Motor neuron (in vitro differentiated cells): ENCODE results near the gene ATP4B. TPM values are rescaled to one million over a fixed set of nuclear protein-coding genes. Genes with fewer than 3 reads are reported as not detected.

ENCODE experiments used
- ATAC-seq, 8 experiments: fragments of 200-7000 bp; cut with Tn5 transposase; replicated peaks in 6 of 8; 2 replicates each; pipeline ENCODE4 v1.8.0; 2021; ENCODE audit warnings: mild to moderate bottlenecking in 8 of 8, moderate library complexity in 8 of 8
- H3K27ac ChIP-seq, 2 donors: fragments of 250-450 bp; sonication (Bioruptor Pico); 2 replicates each; pipeline ENCODE4 v1.9.0; 2021; ENCODE audit warnings: antibody characterized with exemption in 2 of 2, mild to moderate bottlenecking in 2 of 2, moderate library complexity in 1 of 2
- H3K4me1 ChIP-seq, 2 donors: fragments of 250-450 bp; sonication (Bioruptor Pico); replicated peaks in 1 of 2; 2 replicates each; pipeline ENCODE4 v1.6.1; 2021; ENCODE audit warnings: antibody characterized with exemption in 2 of 2, mild to moderate bottlenecking in 2 of 2, moderate library complexity in 1 of 2
- H3K4me3 ChIP-seq, 5 donors: fragments of 250-450 bp; sonication (Bioruptor Pico); 2 replicates each; pipeline ENCODE4 v1.9.0; 2021; ENCODE audit warnings: antibody characterized with exemption in 5 of 5, mild to moderate bottlenecking in 5 of 5, moderate library complexity in 4 of 5
- WGBS, 10 experiments: fragments of 450-650 bp; shearing (Covaris generic); methylation state at CpG; one replicate each; pipeline ENCODE4 v1.0.0; 2022; 5-methylcytosine and 5-hydroxymethylcytosine counted together
- in situ Hi-C, 9 experiments: fragments of 400-800 bp; cut with MboI; loops; one replicate each; pipeline ENCODE4 v1.15.0; 2021; ENCODE audit warnings: low sequenced_read_pairs in 9 of 9, low pct_unique_long_range_greater_than_20kb in 2 of 9; ENCODE audit not compliant: unreplicated experiment in 9 of 9
- total RNA-seq, 8 experiments: library from RNA; unstranded; fragments of 300-600 nt; gene quantifications; 2 replicates each; pipeline versions ENCODE4 v1.2.3 to v1.2.4, GENCODE V29; 2022

ATP4B gene
- total RNA-seq, 8 experiments from 2014 or later = 0.14 to 0.49 (median 0.21) TPM; not detected in 3

DNA sequence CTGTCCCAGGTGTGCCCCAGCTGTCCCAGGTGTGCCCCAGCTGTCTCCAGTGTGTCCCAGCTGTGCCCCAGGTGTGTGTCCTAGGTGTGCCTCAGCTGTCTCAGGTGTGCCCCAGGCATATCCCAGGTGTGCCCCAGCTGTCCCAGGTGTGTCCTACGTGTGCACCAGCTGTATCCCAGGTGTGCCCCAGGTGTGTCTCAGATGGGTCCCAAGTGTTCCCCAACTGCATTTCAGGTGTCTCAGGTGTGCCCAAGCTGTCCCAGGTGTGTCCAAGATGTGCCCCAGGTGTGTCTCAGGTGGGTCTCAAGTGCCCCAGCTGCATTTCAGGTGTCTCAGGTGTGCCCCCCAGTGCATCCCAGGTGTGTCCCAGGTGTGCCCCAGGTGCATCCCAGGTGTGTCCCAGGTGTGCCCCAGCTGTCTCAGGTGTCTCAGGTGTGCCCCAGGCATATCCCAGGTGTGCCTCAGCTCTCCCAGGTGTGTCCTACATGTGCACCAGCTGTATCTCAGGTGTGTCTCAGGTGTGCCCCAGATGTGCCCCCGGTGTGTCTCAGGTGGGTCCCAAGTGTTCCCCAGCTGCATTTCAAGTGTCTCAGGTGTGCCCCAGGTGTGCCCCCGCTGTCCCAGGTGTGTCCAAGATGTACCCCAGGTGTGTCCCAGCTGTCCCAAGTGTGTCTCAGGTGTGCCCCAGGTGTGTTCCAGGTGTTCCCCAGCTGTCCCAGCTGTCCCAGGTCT lies 7.8 kb upstream of the ATP4B start:
- no peak for ATAC-seq
- no peak overlapping the region for H3K4me3 ChIP-seq
- H3K4me1 ChIP-seq = peaks cover 0 to 9% of the 10 kb centered on the region in 2 donors
- H3K27ac ChIP-seq = no peak overlapping the region
- WGBS, 10 experiments = 100% methylated on average over 1 of the region's 3 CpGs; no CpG with 5 or more reads in 9 of the 10 experiments
- in situ Hi-C loops = no loop called here

DNA sequence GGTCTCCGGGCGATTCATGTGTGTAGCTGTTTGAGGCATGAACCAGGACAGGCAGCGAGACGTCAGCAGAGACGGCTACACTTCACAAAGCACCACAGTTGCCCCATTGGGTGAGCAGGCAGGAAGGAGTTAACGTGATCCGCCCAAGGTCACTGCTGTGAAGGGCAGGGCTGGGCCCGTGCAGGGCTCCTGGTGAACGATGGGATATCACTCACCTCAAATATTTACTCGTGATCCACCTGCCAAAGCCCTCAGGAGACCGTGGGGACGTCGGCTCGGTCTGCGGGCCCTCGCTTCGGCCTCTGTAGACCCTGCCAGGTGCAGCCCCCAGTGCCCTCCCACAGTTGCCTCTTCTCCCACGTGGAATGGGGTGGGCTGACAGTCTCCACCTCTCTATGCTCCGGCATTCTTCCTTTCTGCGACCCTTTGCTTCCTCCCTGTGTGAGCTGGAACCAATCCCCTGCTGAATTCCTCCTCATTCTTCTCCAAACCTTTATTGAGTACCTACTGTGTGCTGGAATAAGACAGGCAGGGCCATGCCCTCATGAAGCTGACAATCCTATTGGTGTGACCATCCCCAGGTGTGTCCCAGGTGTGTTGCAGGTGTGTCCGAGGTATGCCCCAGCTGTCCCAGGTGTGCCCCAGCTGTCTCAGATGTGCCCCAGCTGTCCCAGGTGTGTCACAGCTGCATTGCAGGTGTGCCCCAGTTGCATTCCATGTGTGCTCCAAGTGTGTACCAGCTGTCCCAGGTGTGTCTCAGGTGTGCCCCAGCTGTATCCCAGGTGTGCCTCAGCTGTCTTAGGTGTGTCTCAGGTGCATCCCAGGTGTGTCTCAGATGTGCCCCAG lies 7.0 kb upstream of the ATP4B start:
- H3K4me3 ChIP-seq = no peak overlapping the region
- peak in 3 of 8 experiments; percentile 8 to 32 (median 12) for ATAC-seq
- in situ Hi-C loops = no loop called here
- 0 to 90% (median 71%) methylated on average over 1 to 10 of the region's 21 CpGs; no CpG with 5 or more reads in 4 of the 10 experiments for WGBS, 10 experiments
- peaks cover 0 to 9% of the 10 kb centered on the region in 2 donors for H3K4me1 ChIP-seq
- no peak overlapping the region for H3K27ac ChIP-seq

DNA sequence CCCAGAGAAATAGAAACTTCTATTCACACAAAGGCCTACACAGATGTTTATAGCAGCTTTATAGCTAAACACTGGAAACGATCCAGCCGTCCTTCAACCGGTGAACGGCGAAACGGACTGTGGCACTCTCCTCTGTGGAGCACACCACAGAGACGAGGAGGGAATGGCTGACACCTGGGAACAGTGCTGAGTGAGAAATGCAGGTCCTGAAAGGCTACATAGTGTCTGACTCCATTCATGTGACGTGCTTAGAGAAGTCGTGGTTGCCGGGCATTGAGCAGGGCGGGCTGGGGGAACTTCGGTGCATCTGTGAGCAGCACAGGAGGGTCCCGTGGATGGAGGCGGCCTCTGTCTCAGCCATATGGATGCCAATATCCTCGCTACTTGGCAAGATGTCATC lies 5.9 kb upstream of the ATP4B start:
- H3K27ac ChIP-seq = no peak overlapping the region
- peak in 1 of 8 experiments; percentile 46 for ATAC-seq
- H3K4me1 ChIP-seq = peaks cover 0 to under 1% of the 10 kb centered on the region in 2 donors
- in situ Hi-C loops = no loop called here
- WGBS, 10 experiments = 16 to 87% (median 53%) methylated on average over 3 to 13 of the region's 15 CpGs; no CpG with 5 or more reads in 4 of the 10 experiments
- H3K4me3 ChIP-seq = no peak overlapping the region

DNA sequence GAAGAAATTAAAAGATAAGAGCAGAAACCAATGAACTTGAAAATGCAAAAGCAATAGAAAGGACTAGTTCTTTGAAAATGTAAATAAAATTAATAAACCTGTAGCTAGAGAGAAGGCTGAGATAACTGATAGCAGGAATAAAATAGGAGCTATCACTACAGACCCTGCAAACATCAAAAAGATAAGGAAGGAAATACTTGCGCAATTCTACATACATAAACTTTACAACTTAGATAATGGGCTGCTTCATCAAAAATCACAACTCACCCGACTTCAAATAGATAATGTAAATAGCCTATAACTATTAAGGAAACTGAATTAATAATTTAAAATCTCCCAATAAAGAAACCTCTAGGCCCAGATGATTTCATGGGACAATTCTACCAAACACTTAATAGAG lies 3.5 kb upstream of the ATP4B start:
- Histone ChIP-seq H3K4me3 (no peak overlapping the region), H3K27ac (no peak overlapping the region), H3K4me1 (no peaks in the 10 kb centered on the region)
- no peak for ATAC-seq
- in situ Hi-C loops = no loop called here
- WGBS, 10 experiments = 38 to 83% (median 72%) methylated on average over 1 to 2 of the region's 2 CpGs

GRCh38 chr13:113660066-113660465 lies 2.1 kb upstream of the ATP4B start:
- no peak for ATAC-seq
- no peak overlapping the region for H3K4me3 ChIP-seq
- no peaks in the 10 kb centered on the region for H3K4me1 ChIP-seq
- in situ Hi-C loops = no loop called here
- WGBS, 10 experiments = 57 to 100% (median 67%) methylated on average over 1 to 2 of the region's 3 CpGs; no CpG with 5 or more reads in 6 of the 10 experiments
- H3K27ac ChIP-seq = no peak overlapping the region

DNA sequence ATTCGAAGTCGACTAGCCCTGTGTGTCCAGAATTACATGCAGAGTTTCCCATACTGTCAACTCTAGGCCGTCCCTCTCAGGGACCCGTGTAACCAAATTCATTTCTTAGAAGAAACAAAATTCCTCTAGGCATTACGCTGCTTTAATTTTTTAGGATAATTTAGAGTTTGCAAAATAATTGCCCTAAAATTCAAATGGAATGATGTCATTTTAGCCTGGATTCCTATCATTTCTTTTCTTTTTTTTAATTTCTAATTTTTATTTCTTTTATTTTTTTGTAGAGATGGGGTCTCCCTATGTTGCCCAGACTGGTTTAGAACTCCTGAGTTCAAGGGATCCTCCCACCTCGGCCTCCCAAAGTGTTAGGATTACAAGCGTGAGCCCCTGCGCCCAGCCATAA lies 1.3 kb upstream of the ATP4B start:
- 43 to 95% (median 83%) methylated on average over 4 to 8 of the region's 8 CpGs; no CpG with 5 or more reads in 1 of the 10 experiments for WGBS, 10 experiments
- H3K27ac ChIP-seq = no peak overlapping the region
- no peak overlapping the region for H3K4me3 ChIP-seq
- H3K4me1 ChIP-seq = no peaks in the 10 kb centered on the region
- in situ Hi-C loops = no loop called here
- ATAC-seq = no peak

- H3K4me3 ChIP-seq = no peak overlapping the region
- no peak for ATAC-seq
- H3K4me1 ChIP-seq = peaks cover 0 to 2% of the 10 kb centered on the region in 2 donors
- in situ Hi-C loops = no loop called here
- 20 to 87% (median 55%) methylated on average over 1 to 3 of the region's 14 CpGs; no CpG with 5 or more reads in 6 of the 10 experiments for WGBS, 10 experiments
- no peak overlapping the region for H3K27ac ChIP-seq
Observed at GRCh38 chr13:113658836-113659235, 838 bp upstream of the ATP4B start.

DNA sequence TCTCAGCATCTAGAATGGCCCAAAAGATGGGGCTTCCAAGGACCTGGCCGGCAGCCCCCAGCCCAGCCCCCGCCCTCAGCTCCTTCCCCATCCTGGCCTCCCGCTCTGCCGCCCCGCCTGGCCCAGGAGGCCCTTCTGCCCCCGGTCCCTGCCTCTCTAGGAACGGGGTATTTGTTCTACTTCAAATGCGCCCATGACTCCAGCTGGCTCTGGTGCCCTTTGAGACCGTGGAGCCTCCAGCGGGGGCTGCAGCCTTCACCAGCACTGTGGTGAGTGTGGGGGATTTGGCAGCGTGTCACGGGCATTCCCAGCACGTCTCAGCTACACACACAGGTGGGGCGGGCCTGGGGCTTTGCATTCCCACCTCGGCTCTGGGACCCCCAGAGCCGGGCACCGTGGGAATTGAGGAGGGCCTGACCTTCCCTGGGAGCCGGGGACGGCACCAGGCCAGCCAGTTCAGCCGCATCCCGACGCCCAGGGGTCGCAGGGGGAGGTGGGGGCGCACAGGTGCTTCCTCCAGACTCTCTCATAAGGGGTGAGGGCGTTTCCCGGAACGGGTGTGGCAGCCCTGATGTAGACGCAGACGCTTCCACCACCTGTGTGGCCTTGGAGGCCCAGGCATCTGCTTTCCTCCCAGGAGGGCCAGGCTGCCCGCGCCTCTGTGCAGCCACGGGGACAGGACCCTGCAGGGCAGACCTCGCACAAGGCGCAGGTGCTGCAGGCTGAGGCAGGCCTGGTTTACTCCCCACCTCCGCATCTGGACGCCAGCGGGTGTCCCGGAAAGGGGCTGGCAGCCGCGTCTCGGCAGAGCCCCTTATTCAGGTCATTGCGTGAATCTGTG lies 947 bp downstream of the ATP4B start:
- no peak overlapping the region for H3K4me3 ChIP-seq
- in situ Hi-C loops = no loop called here
- 55 to 96% (median 86%) methylated on average over 2 to 5 of the region's 42 CpGs; no CpG with 5 or more reads in 7 of the 10 experiments for WGBS, 10 experiments
- H3K27ac ChIP-seq = no peak overlapping the region
- peaks cover 0 to 11% of the 10 kb centered on the region in 2 donors for H3K4me1 ChIP-seq
- peak in 1 of 8 experiments; percentile 11 for ATAC-seq

- Histone ChIP-seq H3K4me1 (peaks cover 0 to 11% of the 10 kb centered on the region in 2 donors), H3K27ac (no peak overlapping the region), H3K4me3 (no peak overlapping the region)
- ATAC-seq = peak in 2 of 8 experiments; percentile 4 to 9
- 73 to 90% (median 82%) methylated on average over 2 to 3 of the region's 25 CpGs; no CpG with 5 or more reads in 7 of the 10 experiments for WGBS, 10 experiments
- in situ Hi-C loops = no loop called here
Observed at GRCh38 chr13:113656003-113656588, 1.9 kb downstream of the ATP4B start.

- WGBS, 10 experiments = 0 to 100% (median 73%) methylated on average over 1 to 10 of the region's 15 CpGs; no CpG with 5 or more reads in 3 of the 10 experiments
- ATAC-seq = peak in 3 of 8 experiments; percentile 16 to 31 (median 19)
- Histone ChIP-seq H3K4me1 (peaks cover 0 to 11% of the 10 kb centered on the region in 2 donors), H3K4me3 (no peak overlapping the region), H3K27ac (no peak overlapping the region)
- in situ Hi-C loops = no loop called here
Observed at GRCh38 chr13:113655346-113656002, 2.5 kb downstream of the ATP4B start.

DNA sequence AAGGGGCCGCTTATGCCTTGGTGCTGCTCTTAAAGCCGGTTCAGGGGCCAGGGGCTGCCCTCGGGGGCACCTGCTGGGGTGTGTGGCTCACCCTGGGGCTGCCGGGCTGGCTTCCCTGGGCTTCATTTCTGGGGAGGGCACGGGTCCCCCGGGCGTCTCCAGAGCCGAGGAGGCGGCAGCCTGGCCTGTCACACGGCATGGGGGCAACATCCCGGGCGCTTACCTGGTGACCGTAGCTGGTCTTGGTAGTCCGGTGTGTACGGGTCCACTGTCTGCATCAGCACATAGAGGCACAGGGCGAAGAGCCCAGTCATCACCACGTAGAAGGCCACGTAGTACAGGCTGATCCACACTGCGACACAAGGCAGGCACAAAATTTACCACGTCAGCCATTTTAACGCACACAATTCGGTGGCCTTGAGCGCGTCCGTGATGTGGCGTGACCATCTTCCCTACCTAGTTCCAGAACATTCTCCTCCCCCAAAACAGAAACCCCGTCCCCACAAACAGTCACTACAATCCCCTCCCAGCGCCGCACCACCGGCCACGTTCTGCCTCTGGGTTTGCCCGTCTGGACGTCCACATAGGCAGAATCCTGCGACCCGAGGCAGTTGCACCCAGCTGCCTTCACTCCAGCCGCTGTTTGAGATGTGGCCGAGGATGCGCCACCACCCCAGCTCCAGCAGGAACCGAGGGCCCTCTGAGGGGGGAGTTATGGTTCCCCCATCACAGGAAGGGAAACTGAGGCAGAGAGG lies 3.2 kb downstream of the ATP4B start:
- in situ Hi-C loops = no loop called here
- ATAC-seq = no peak
- H3K27ac ChIP-seq = no peak overlapping the region
- H3K4me1 ChIP-seq = peaks cover 0 to 11% of the 10 kb centered on the region in 2 donors
- no peak overlapping the region for H3K4me3 ChIP-seq
- WGBS, 10 experiments = 0 to 87% (median 82%) methylated on average over 1 to 3 of the region's 39 CpGs; no CpG with 5 or more reads in 6 of the 10 experiments
